ENCODE results near the gene TRAM2.

Gene TRAM2

GRCh38 chr6:52570291-52570700 lies 6.6 kb downstream of the TRAM2 start:
- no peak for DNase-seq (ENCODE audit: low read depth)

- DNase-seq (ENCODE audit: low read depth), result no peak
Measured at GRCh38 chr6:52568320-52568719, 8.5 kb downstream of the TRAM2 start.

GRCh38 chr6:52566853-52567279 lies 10.0 kb downstream of the TRAM2 start:
- DNase-seq (ENCODE audit: low read depth), result no peak

- no peak for DNase-seq (ENCODE audit: low read depth)
Measured at GRCh38 chr6:52566201-52566600, 10.7 kb downstream of the TRAM2 start.

GRCh38 chr6:52564856-52565255 lies 12.0 kb downstream of the TRAM2 start:
- no peak for DNase-seq (ENCODE audit: low read depth)

GRCh38 chr6:52562911-52563310 lies 13.9 kb downstream of the TRAM2 start:
- DNase-seq (ENCODE audit: low read depth), result no peak

- DNase-seq (ENCODE audit: low read depth), result no peak
Measured at GRCh38 chr6:52560462-52560861, 16.4 kb downstream of the TRAM2 start.

- DNase-seq (ENCODE audit: low read depth), result no peak
Measured at GRCh38 chr6:52558266-52559000, 18.4 kb downstream of the TRAM2 start.

GRCh38 chr6:52557389-52558265 lies 19.2 kb downstream of the TRAM2 start:
- no peak for DNase-seq (ENCODE audit: low read depth)

GRCh38 chr6:52555518-52556233 lies 21.2 kb downstream of the TRAM2 start:
- DNase-seq (ENCODE audit: low read depth), result no peak

- DNase-seq (ENCODE audit: low read depth), result no peak
Measured at GRCh38 chr6:52554684-52555280, 22.1 kb downstream of the TRAM2 start.

- DNase-seq (ENCODE audit: low read depth), result no peak
Measured at GRCh38 chr6:52553719-52554118, 23.1 kb downstream of the TRAM2 start.

GRCh38 chr6:52553158-52553557 lies 23.7 kb downstream of the TRAM2 start:
- no peak for DNase-seq (ENCODE audit: low read depth)

GRCh38 chr6:52552278-52552643 lies 24.6 kb downstream of the TRAM2 start:
- DNase-seq (ENCODE audit: low read depth), result no peak

- DNase-seq (ENCODE audit: low read depth), result no peak
Measured at GRCh38 chr6:52551483-52552277, 25.2 kb downstream of the TRAM2 start.

GRCh38 chr6:52550870-52551269 lies 26.0 kb downstream of the TRAM2 start:
- no peak for DNase-seq (ENCODE audit: low read depth)

- DNase-seq (ENCODE audit: low read depth), result no peak
Measured at GRCh38 chr6:52550014-52550575, 26.8 kb downstream of the TRAM2 start.

- DNase-seq (ENCODE audit: low read depth), result no peak
Measured at GRCh38 chr6:52549428-52549827, 27.4 kb downstream of the TRAM2 start.

- no peak for DNase-seq (ENCODE audit: low read depth)
Measured at GRCh38 chr6:52548999-52549398, 27.9 kb downstream of the TRAM2 start.

GRCh38 chr6:52548353-52548713 lies 28.5 kb downstream of the TRAM2 start:
- no peak for DNase-seq (ENCODE audit: low read depth)
